LoVo (cell line): ENCODE measurements around the gene MYOD1.

Source experiments
- DNase-seq: peaks from one replicate; pipeline ENCODE4 v3.0.0-alpha.2; 2016; ENCODE audit warnings: low spot score

MYOD1 gene

GRCh38 chr11:17719028-17719937, at the start of gene MYOD1:
MYOD1 (plus strand) TSS chr11:17719571; CDS start chr11:17719783, 212 bp downstream.
- peak; percentile 3 for DNase-seq

- DNase-seq: no peak
Measured at GRCh38 chr11:17672469-17672868, 46.9 kb upstream of the MYOD1 start.

- DNase-seq: no peak
Measured at GRCh38 chr11:17673951-17674350, 45.4 kb upstream of the MYOD1 start.

- DNase-seq: no peak
Measured at GRCh38 chr11:17682848-17683247, 36.5 kb upstream of the MYOD1 start.

GRCh38 chr11:17683377-17684161, 35.8 kb upstream of the MYOD1 start:
- peak; percentile 32 for DNase-seq

GRCh38 chr11:17684550-17684949, 34.8 kb upstream of the MYOD1 start:
- no peak for DNase-seq

GRCh38 chr11:17686231-17686980, 33.0 kb upstream of the MYOD1 start:
- DNase-seq: no peak

GRCh38 chr11:17687946-17688670, 31.3 kb upstream of the MYOD1 start:
- no peak for DNase-seq

- DNase-seq: no peak
Measured at GRCh38 chr11:17691550-17691949, 27.8 kb upstream of the MYOD1 start.

GRCh38 chr11:17691976-17692375, 27.4 kb upstream of the MYOD1 start:
- DNase-seq: no peak

- no peak for DNase-seq
Measured at GRCh38 chr11:17692931-17693330, 26.4 kb upstream of the MYOD1 start.

- DNase-seq: no peak
Measured at GRCh38 chr11:17693531-17693930, 25.8 kb upstream of the MYOD1 start.

- DNase-seq: no peak
Measured at GRCh38 chr11:17694494-17695110, 24.8 kb upstream of the MYOD1 start.

GRCh38 chr11:17695454-17696441, 23.6 kb upstream of the MYOD1 start:
- DNase-seq: no peak

GRCh38 chr11:17696741-17697140, 22.6 kb upstream of the MYOD1 start:
- no peak for DNase-seq

GRCh38 chr11:17697175-17697949, 22.0 kb upstream of the MYOD1 start:
- DNase-seq: no peak

GRCh38 chr11:17699147-17700114, 19.9 kb upstream of the MYOD1 start:
- no peak for DNase-seq

GRCh38 chr11:17700991-17701390, 18.4 kb upstream of the MYOD1 start:
- no peak for DNase-seq
